Stimulated activated CD4-positive, alpha-beta T cell treated with anti-CD3 and anti-CD28 coated beads, Interleukin-1b, Interleukin-23, amount 100 ng/mL, for 1 hour (primary cell): Measurements from ENCODE around the gene PHAF1.

Experiments used
- DNase-seq, 2 donors: peaks; one replicate each; pipeline ENCODE4 v3.0.0-alpha.2; 2020; ENCODE audit warnings: low read depth in 2 of 2

The PHAF1 gene

GRCh38 chr16:67109407-67110135 lies at the start of gene PHAF1:
PHAF1 (plus strand) TSS chr16:67109941; CDS start chr16:67110176, 235 bp downstream.
- peak; percentile 92 to 95 for DNase-seq

- no peak for DNase-seq
These were observed 46.7 kb upstream of the PHAF1 start for GRCh38 chr16:67063008-67063407.

GRCh38 chr16:67068212-67068753 lies 41.5 kb upstream of the PHAF1 start:
- DNase-seq = no peak

- DNase-seq = no peak
These were observed 38.2 kb upstream of the PHAF1 start for GRCh38 chr16:67071476-67072048.

GRCh38 chr16:67075331-67075730 lies 34.4 kb upstream of the PHAF1 start:
- no peak for DNase-seq

GRCh38 chr16:67077871-67078270 lies 31.9 kb upstream of the PHAF1 start:
- DNase-seq = no peak

GRCh38 chr16:67082100-67082499 lies 27.6 kb upstream of the PHAF1 start:
- DNase-seq = no peak

- DNase-seq = no peak
These were observed 26.9 kb upstream of the PHAF1 start for GRCh38 chr16:67082891-67083290.

- DNase-seq = no peak
These were observed 25.3 kb upstream of the PHAF1 start for GRCh38 chr16:67084345-67085028.

GRCh38 chr16:67086822-67087221 lies 22.9 kb upstream of the PHAF1 start:
- DNase-seq = no peak

GRCh38 chr16:67087291-67087690 lies 22.4 kb upstream of the PHAF1 start:
- DNase-seq = no peak

GRCh38 chr16:67087803-67088202 lies 21.9 kb upstream of the PHAF1 start:
- DNase-seq = no peak

GRCh38 chr16:67088551-67088950 lies 21.2 kb upstream of the PHAF1 start:
- no peak for DNase-seq

GRCh38 chr16:67089101-67089500 lies 20.6 kb upstream of the PHAF1 start:
- DNase-seq = no peak

- no peak for DNase-seq
These were observed 17.7 kb upstream of the PHAF1 start for GRCh38 chr16:67091906-67092566.

- DNase-seq = no peak
These were observed 16.5 kb upstream of the PHAF1 start for GRCh38 chr16:67093098-67093726.

- DNase-seq = no peak
These were observed 11.1 kb upstream of the PHAF1 start for GRCh38 chr16:67098599-67098998.

- DNase-seq = no peak
These were observed 9.0 kb upstream of the PHAF1 start for GRCh38 chr16:67100569-67101310.

- no peak for DNase-seq
These were observed 8.2 kb upstream of the PHAF1 start for GRCh38 chr16:67101311-67102082.

- no peak for DNase-seq
These were observed 5.7 kb upstream of the PHAF1 start for GRCh38 chr16:67104061-67104460.
